A673 (cell line): ENCODE measurements around the gene WRNIP1. TPM values are rescaled to one million over a fixed set of nuclear protein-coding genes. Genes with fewer than 3 reads are reported as not detected.

Source experiments
- Bru-seq: library from RNA; stranded (reverse); fragments of 400-500 nt; gene quantifications from one replicate; lab custom pipeline; 2021; lab: Mats Ljungman, UMichigan
- BruChase-seq, 2 experiments: library from RNA; stranded (reverse); fragments of 400-500 nt; gene quantifications; one replicate each; lab custom pipeline; 2021; lab: Mats Ljungman, UMichigan
- BruUV-seq: library from RNA; stranded (reverse); fragments of 400-500 nt; replicated peaks from 2 replicates; lab custom pipeline; 2021; lab: Mats Ljungman, UMichigan
- CTCF ChIA-PET: fragments of 300-600 bp; sonication (Branson Sonifier 250); formaldehyde crosslinking; loops from one replicate; lab custom pipeline; 2022; ENCODE audit warnings: antibody characterized with exemption; lab: Charles Lee
- POLR2A ChIA-PET: fragments of 300-600 bp; sonication (Branson Sonifier 250); formaldehyde crosslinking; loops from one replicate; lab custom pipeline; 2022; ENCODE audit warnings: antibody characterized with exemption; ENCODE audit not compliant: low non-redundant PET; lab: Charles Lee
- DNase-seq: peaks from one replicate; pipeline ENCODE4 v3.0.0-alpha.2; 2015; ENCODE audit warnings: low spot score
- H3K27ac ChIP-seq: fragments of 200-600 bp; sonication (generic); 2 replicates; pipeline ENCODE4 v1.5.1; 2016; ENCODE audit warnings: mixed run types, low read depth, mild to moderate bottlenecking, mixed read lengths, antibody characterized with exemption, low read length; ENCODE audit not compliant: poor library complexity, severe bottlenecking
- H3K27me3 ChIP-seq: fragments of 200-600 bp; sonication (generic); replicated peaks from 2 replicates; pipeline ENCODE4 v1.6.1; 2017; ENCODE audit warnings: mixed run types, low read depth, mild to moderate bottlenecking, mixed read lengths, antibody characterized with exemption, low read length; ENCODE audit not compliant: insufficient read depth, poor library complexity
- H3K36me3 ChIP-seq: fragments of 200-600 bp; sonication (generic); 2 replicates; pipeline ENCODE4 v1.6.1; 2016; ENCODE audit warnings: mixed run types, mild to moderate bottlenecking, mixed read lengths, antibody characterized with exemption, low read length; ENCODE audit not compliant: insufficient read depth, poor library complexity, severe bottlenecking
- H3K4me1 ChIP-seq: fragments of 200-600 bp; sonication (generic); 2 replicates; pipeline ENCODE4 v1.6.1; 2017; ENCODE audit warnings: mixed run types, mild to moderate bottlenecking, mixed read lengths, antibody characterized with exemption, low read length; ENCODE audit not compliant: insufficient read depth, poor library complexity, severe bottlenecking
- H3K4me3 ChIP-seq: fragments of 200-600 bp; sonication (generic); 2 replicates; pipeline ENCODE4 v1.5.1; 2016; ENCODE audit warnings: low read depth, mixed run types, mild to moderate bottlenecking, mixed read lengths, low read length; ENCODE audit not compliant: poor library complexity, severe bottlenecking
- H3K9me3 ChIP-seq: fragments of 200-600 bp; sonication (generic); 2 replicates; pipeline ENCODE4 v1.6.1; 2016; ENCODE audit warnings: mixed run types, low read depth, mild to moderate bottlenecking, mixed read lengths, antibody characterized with exemption, low read length; ENCODE audit not compliant: poor library complexity, severe bottlenecking
- CTCF ChIP-seq: fragments of 300-800, 200-600 bp; sonication (generic); conservative IDR thresholded peaks from 2 replicates; pipeline ENCODE4 v1.5.1; 2017; ENCODE audit warnings: low read depth, mild to moderate bottlenecking, antibody characterized with exemption, low read length, moderate library complexity, mixed read lengths
- EZH2 ChIP-seq: fragments of 200-600 bp; sonication (generic); IDR thresholded peaks from 2 replicates; pipeline ENCODE4 v1.6.1; 2017; ENCODE audit warnings: borderline replicate concordance, low read depth, mild to moderate bottlenecking, mixed read lengths, antibody characterized with exemption, low read length; ENCODE audit not compliant: poor library complexity, severe bottlenecking
- intact Hi-C: fragments of 100-400 bp; cut with micrococcal nuclease; formaldehyde crosslinking; loops from one replicate; pipeline ENCODE4 v1.10.0; 2022; ENCODE audit not compliant: unreplicated experiment
- long read RNA-seq: library from polyadenylated mRNA; stranded (forward); transcript quantifications from one replicate; pipeline ENCODE4 v2.0.0, GENCODE V29; 2022
- total RNA-seq: library from RNA; stranded (reverse); gene quantifications from 2 replicates; pipeline ENCODE4 v1.2.3, GENCODE V29; 2021

WRNIP1 gene
- total RNA-seq (48.9 and 49.3 TPM in 2 replicates), Bru-seq, nascent RNA (percentile 92 among the genes with signal in this experiment), BruChase-seq, experiment 1, labeled RNA remaining after a 2-hour chase (percentile 92 among the genes with signal in this experiment), BruChase-seq, experiment 2, labeled RNA remaining after a 6-hour chase (percentile 81 among the genes with signal in this experiment)
- long read RNA-seq, transcript WRNIP1-204 (7 exons, 2,670 nt): major isoform, 115 of 143 reads
- long read RNA-seq, partial matches to known transcripts: 9 of 143 reads
- long read RNA-seq, other reads (novel, unspliced or antisense): 16 of 143 reads

- H3K27ac ChIP-seq: peak within 1 kb of the TSS; percentile 91
- ChIA-PET CTCF (interaction anchor here (0.6 to 1.5 kb wide), 2 partner anchors 15 to 187 kb away, joined by 3 to 4 read pairs; partner anchors contain the start of gene MYLK4), POLR2A (interaction anchor here (0.6 kb wide), 1 partner anchor 167 kb away, joined by 6 read pairs; no protein-coding TSS in a partner anchor)
Measured at GRCh38 chr6:2765166-2765895, at the start of gene WRNIP1. Gene WRNIP1 (plus strand): TSS chr6:2765393. CDS start chr6:2765623, 230 bp downstream.

GRCh38 chr6:2715737-2716136 is 49.5 kb upstream of the WRNIP1 start:
- H3K4me1 ChIP-seq: no peaks in the 10 kb centered on the region
- intact Hi-C loops: no loop called here
- CTCF ChIA-PET: no interaction called here
- no TSS peak for BruUV-seq
- H3K9me3 ChIP-seq: no peaks in the 10 kb centered on the region
- no peaks in the 10 kb centered on the region for H3K36me3 ChIP-seq
- no peak overlapping the region for H3K4me3 ChIP-seq
- POLR2A ChIA-PET: interaction anchor here (0.6 kb wide), 1 partner anchor 1124 kb away, joined by 3 read pairs; no protein-coding TSS in a partner anchor
- no peak overlapping the region for H3K27ac ChIP-seq
- TF ChIP-seq CTCF: no peak
- TF ChIP-seq EZH2: no peak
- no peak for DNase-seq
- H3K27me3 ChIP-seq: no peaks in the 10 kb centered on the region

More at GRCh38 chr6:2765166-2765895, at the start of gene WRNIP1:
- intact Hi-C loops: no loop called here
- H3K9me3 ChIP-seq: no peaks in the 10 kb centered on the region
- peaks cover 33% of the 10 kb centered on the region for H3K4me1 ChIP-seq
- no TSS peak for BruUV-seq
- H3K36me3 ChIP-seq: peaks cover 5% of the 10 kb centered on the region
- H3K27me3 ChIP-seq: no peaks in the 10 kb centered on the region
- DNase-seq: peak; percentile 99
- peak within 1 kb of the TSS; percentile 89 for H3K4me3 ChIP-seq
- TF ChIP-seq EZH2: no peak
- TF ChIP-seq CTCF: peak; percentile 50

- CTCF ChIA-PET: interaction anchor here (0.6 kb wide), 1 partner anchor 83 kb away, joined by 4 read pairs; no protein-coding TSS in a partner anchor
- no peak for DNase-seq
- H3K36me3 ChIP-seq: no peaks in the 10 kb centered on the region
- POLR2A ChIA-PET: no interaction called here
- no peak for TF ChIP-seq CTCF
- TF ChIP-seq EZH2: no peak
- no peaks in the 10 kb centered on the region for H3K9me3 ChIP-seq
- H3K27ac ChIP-seq: no peak overlapping the region
- intact Hi-C loops: no loop called here
- BruUV-seq: no TSS peak
- H3K4me3 ChIP-seq: no peak overlapping the region
- no peaks in the 10 kb centered on the region for H3K27me3 ChIP-seq
- no peaks in the 10 kb centered on the region for H3K4me1 ChIP-seq
Measured at GRCh38 chr6:2716936-2717700, 48.1 kb upstream of the WRNIP1 start.
